Gastrocnemius medialis (tissue), 4 donors: ENCODE data around the gene FTSJ1.

Source experiments
- CTCF ChIP-seq, 5 experiments: fragments of 450-650 bp in 3 of 5; fragments of 200-600 bp in 2 of 5; sonication (generic) in 2 of 5; IDR thresholded peaks in 4 of 5; conservative IDR thresholded peaks in 1 of 5; 1 replicate in 4 of 5; 2 replicates in 1 of 5; pipeline ENCODE4 v1.5.1; 2016 to 2019; ENCODE audit warnings: antibody characterized with exemption in 5 of 5, mild to moderate bottlenecking in 3 of 5, moderate library complexity in 3 of 5
- POLR2A ChIP-seq, 2 donors: fragments of 450-650 bp; IDR thresholded peaks; one replicate each; pipeline ENCODE4 v1.6.1; 2017; ENCODE audit warnings: antibody characterized with exemption in 2 of 2, mild to moderate bottlenecking in 2 of 2, moderate library complexity in 2 of 2

GRCh38 chrX:48475296-48475695 is 703 bp upstream of the FTSJ1 start:
- no peak for TF ChIP-seq CTCF (IDR thresholded peaks at IDR 0.05 in 4 of 5, conservative IDR thresholded peaks at IDR 0.05 in 1 of 5)
- no peak for TF ChIP-seq POLR2A (IDR thresholded peaks at IDR 0.05)
